ENCODE results near the gene LRRC8D. TPM values are rescaled to one million over a fixed set of nuclear protein-coding genes. Genes with fewer than 3 reads are reported as not detected.

The LRRC8D gene
- total RNA-seq, 8 experiments from 2014 or later, result 13.2 to 69.1 (median 51.0) TPM

- peak; percentile 52 to 99 (median 68) for ATAC-seq (replicated peaks in 6 of 8)
- in situ Hi-C loops (cut with MboI; ENCODE audit: low pct_unique_long_range_greater_than_20kb in 2 of 9, low sequenced_read_pairs in 9 of 9, unreplicated experiment in 9 of 9), result no loop called here
- no peak overlapping the region for H3K27ac ChIP-seq
- 0 to 83% (median 63%) methylated on average over 1 of the region's 1 CpG; no CpG with 5 or more reads in 4 of the 10 experiments for WGBS, 10 experiments
- H3K4me1 ChIP-seq (replicated peaks in 1 of 2), result no peaks in the 10 kb centered on the region
- H3K4me3 ChIP-seq, result no peak overlapping the region
These were observed 132.3 kb downstream of the LRRC8D start for GRCh38 chr1:89953131-89953626.

GRCh38 chr1:89953929-89954328 lies 133.1 kb downstream of the LRRC8D start:
- WGBS, 10 experiments, result 100% methylated on average over 1 of the region's 1 CpG; no CpG with 5 or more reads in 4 of the 10 experiments
- H3K27ac ChIP-seq, result no peak overlapping the region
- in situ Hi-C loops (cut with MboI; ENCODE audit: low pct_unique_long_range_greater_than_20kb in 2 of 9, low sequenced_read_pairs in 9 of 9, unreplicated experiment in 9 of 9), result no loop called here
- H3K4me1 ChIP-seq (replicated peaks in 1 of 2), result no peaks in the 10 kb centered on the region
- no peak for ATAC-seq (replicated peaks in 6 of 8)
- H3K4me3 ChIP-seq, result no peak overlapping the region

GRCh38 chr1:89954401-89954800 lies 133.6 kb downstream of the LRRC8D start:
- Histone ChIP-seq H3K27ac (no peak overlapping the region), H3K4me3 (no peak overlapping the region), H3K4me1 (replicated peaks in 1 of 2) (no peaks in the 10 kb centered on the region)
- no peak for ATAC-seq (replicated peaks in 6 of 8)
- WGBS, 10 experiments, result 92 to 100% (median 100%) methylated on average over 1 of the region's 1 CpG; no CpG with 5 or more reads in 3 of the 10 experiments
- in situ Hi-C loops (cut with MboI; ENCODE audit: low pct_unique_long_range_greater_than_20kb in 2 of 9, low sequenced_read_pairs in 9 of 9, unreplicated experiment in 9 of 9), result no loop called here

- Histone ChIP-seq H3K27ac (no peak overlapping the region), H3K4me3 (no peak overlapping the region), H3K4me1 (replicated peaks in 1 of 2) (no peaks in the 10 kb centered on the region)
- ATAC-seq (replicated peaks in 6 of 8), result peak in 3 of 8 experiments; percentile 18 to 46 (median 32)
- 73 to 98% (median 83%) methylated on average over 1 to 7 of the region's 7 CpGs; no CpG with 5 or more reads in 1 of the 10 experiments for WGBS, 10 experiments
- in situ Hi-C loops (cut with MboI; ENCODE audit: low pct_unique_long_range_greater_than_20kb in 2 of 9, low sequenced_read_pairs in 9 of 9, unreplicated experiment in 9 of 9), result no loop called here
These were observed 134.7 kb downstream of the LRRC8D start for GRCh38 chr1:89955311-89956205.

GRCh38 chr1:89957107-89957506 lies 136.3 kb downstream of the LRRC8D start:
- H3K4me1 ChIP-seq (replicated peaks in 1 of 2), result no peaks in the 10 kb centered on the region
- no peak overlapping the region for H3K27ac ChIP-seq
- H3K4me3 ChIP-seq, result no peak overlapping the region
- WGBS, 10 experiments, result 0 to 75% (median 60%) methylated on average over 1 of the region's 1 CpG; no CpG with 5 or more reads in 5 of the 10 experiments
- ATAC-seq (replicated peaks in 6 of 8), result peak in 2 of 8 experiments; percentile 6 to 7
- in situ Hi-C loops (cut with MboI; ENCODE audit: low pct_unique_long_range_greater_than_20kb in 2 of 9, low sequenced_read_pairs in 9 of 9, unreplicated experiment in 9 of 9), result no loop called here

GRCh38 chr1:89958851-89959654 lies 138.2 kb downstream of the LRRC8D start:
- Histone ChIP-seq H3K4me3 (no peak overlapping the region), H3K27ac (no peak overlapping the region), H3K4me1 (replicated peaks in 1 of 2) (no peaks in the 10 kb centered on the region)
- no peak for ATAC-seq (replicated peaks in 6 of 8)
- in situ Hi-C loops (cut with MboI; ENCODE audit: low pct_unique_long_range_greater_than_20kb in 2 of 9, low sequenced_read_pairs in 9 of 9, unreplicated experiment in 9 of 9), result no loop called here
- WGBS, 10 experiments, result 73 to 94% (median 88%) methylated on average over 2 to 7 of the region's 7 CpGs

- in situ Hi-C loops (cut with MboI; ENCODE audit: low pct_unique_long_range_greater_than_20kb in 2 of 9, low sequenced_read_pairs in 9 of 9, unreplicated experiment in 9 of 9), result no loop called here
- no peaks in the 10 kb centered on the region for H3K4me1 ChIP-seq (replicated peaks in 1 of 2)
- 60 to 100% (median 86%) methylated on average over 1 to 2 of the region's 2 CpGs; no CpG with 5 or more reads in 4 of the 10 experiments for WGBS, 10 experiments
- H3K4me3 ChIP-seq, result no peak overlapping the region
- no peak for ATAC-seq (replicated peaks in 6 of 8)
- no peak overlapping the region for H3K27ac ChIP-seq
These were observed 138.9 kb downstream of the LRRC8D start for GRCh38 chr1:89959719-89960118.

GRCh38 chr1:89962024-89962741 lies 141.4 kb downstream of the LRRC8D start:
- Histone ChIP-seq H3K27ac (no peak overlapping the region), H3K4me1 (replicated peaks in 1 of 2) (peaks cover 4 to 13% of the 10 kb centered on the region in 2 donors), H3K4me3 (no peak overlapping the region)
- 80 to 100% (median 94%) methylated on average over 1 to 6 of the region's 6 CpGs; no CpG with 5 or more reads in 1 of the 10 experiments for WGBS, 10 experiments
- no peak for ATAC-seq (replicated peaks in 6 of 8)
- in situ Hi-C loops (cut with MboI; ENCODE audit: low pct_unique_long_range_greater_than_20kb in 2 of 9, low sequenced_read_pairs in 9 of 9, unreplicated experiment in 9 of 9), result no loop called here

GRCh38 chr1:89962742-89963075 lies 141.9 kb downstream of the LRRC8D start:
- H3K4me3 ChIP-seq, result no peak overlapping the region
- in situ Hi-C loops (cut with MboI; ENCODE audit: low pct_unique_long_range_greater_than_20kb in 2 of 9, low sequenced_read_pairs in 9 of 9, unreplicated experiment in 9 of 9), result no loop called here
- no peak for ATAC-seq (replicated peaks in 6 of 8)
- 67 to 100% (median 100%) methylated on average over 1 of the region's 1 CpG; no CpG with 5 or more reads in 3 of the 10 experiments for WGBS, 10 experiments
- peaks cover 4 to 13% of the 10 kb centered on the region in 2 donors for H3K4me1 ChIP-seq (replicated peaks in 1 of 2)
- no peak overlapping the region for H3K27ac ChIP-seq

- H3K27ac ChIP-seq, result no peak overlapping the region
- peak in 4 of 8 experiments; percentile 33 to 95 (median 81) for ATAC-seq (replicated peaks in 6 of 8)
- H3K4me1 ChIP-seq (replicated peaks in 1 of 2), result peaks cover 9 to 13% of the 10 kb centered on the region in 2 donors
- H3K4me3 ChIP-seq, result no peak overlapping the region
- WGBS, 10 experiments, result 33 to 77% (median 65%) methylated on average over 2 to 4 of the region's 4 CpGs
- in situ Hi-C loops (cut with MboI; ENCODE audit: low pct_unique_long_range_greater_than_20kb in 2 of 9, low sequenced_read_pairs in 9 of 9, unreplicated experiment in 9 of 9), result no loop called here
These were observed 144.4 kb downstream of the LRRC8D start for GRCh38 chr1:89965193-89965768.

- no peak overlapping the region for H3K4me3 ChIP-seq
- no peak for ATAC-seq (replicated peaks in 6 of 8)
- in situ Hi-C loops (cut with MboI; ENCODE audit: low pct_unique_long_range_greater_than_20kb in 2 of 9, low sequenced_read_pairs in 9 of 9, unreplicated experiment in 9 of 9), result no loop called here
- peaks cover 10 to 13% of the 10 kb centered on the region in 2 donors for H3K4me1 ChIP-seq (replicated peaks in 1 of 2)
- no peak overlapping the region for H3K27ac ChIP-seq
- 40 to 100% (median 75%) methylated on average over 1 to 5 of the region's 5 CpGs; no CpG with 5 or more reads in 1 of the 10 experiments for WGBS, 10 experiments
These were observed 145.8 kb downstream of the LRRC8D start for GRCh38 chr1:89966656-89967055.

GRCh38 chr1:89971600-89971999 lies 150.8 kb downstream of the LRRC8D start:
- H3K27ac ChIP-seq, result no peak overlapping the region
- in situ Hi-C loops (cut with MboI; ENCODE audit: low pct_unique_long_range_greater_than_20kb in 2 of 9, low sequenced_read_pairs in 9 of 9, unreplicated experiment in 9 of 9), result no loop called here
- H3K4me3 ChIP-seq, result no peak overlapping the region
- H3K4me1 ChIP-seq (replicated peaks in 1 of 2), result peaks cover 3 to 6% of the 10 kb centered on the region in 2 donors
- no peak for ATAC-seq (replicated peaks in 6 of 8)
- 22 to 75% (median 70%) methylated on average over 1 of the region's 1 CpG; no CpG with 5 or more reads in 4 of the 10 experiments for WGBS, 10 experiments
